ENCODE results near the gene SDK1. TPM values are rescaled to one million over a fixed set of nuclear protein-coding genes. Genes with fewer than 3 reads are reported as not detected.
"Not testable (repeated sequence)": the region's sequence is repeated elsewhere in the genome, so short reads cannot be mapped to it uniquely, and the experiment has no call there.

SDK1 gene
- polyA plus RNA-seq, 4 donors, result 0.27 to 5.0 (median 2.1) TPM; not detected in 1

DNA sequence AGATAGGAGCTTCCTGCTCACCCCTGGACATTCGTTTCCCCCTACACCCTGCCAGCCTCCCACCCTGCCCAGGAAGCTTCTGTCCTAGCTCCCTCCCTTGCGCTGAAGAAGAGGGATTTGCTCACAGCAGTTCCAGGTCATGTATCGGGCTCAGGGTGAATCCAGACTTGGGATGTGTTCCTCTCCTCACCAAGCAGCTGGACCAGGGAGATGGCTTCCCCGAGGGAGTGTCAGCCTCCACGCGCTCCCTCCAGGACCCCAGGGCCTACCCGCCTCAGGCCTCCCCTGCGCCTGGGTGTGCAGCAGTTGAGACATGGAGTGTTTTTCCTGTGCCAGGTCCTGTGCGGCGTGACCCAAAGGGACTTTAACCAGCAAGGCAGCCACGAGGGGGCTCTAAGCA, 945.5 kb downstream of the SDK1 start:
- FAIRE-seq, result no peak

DNA sequence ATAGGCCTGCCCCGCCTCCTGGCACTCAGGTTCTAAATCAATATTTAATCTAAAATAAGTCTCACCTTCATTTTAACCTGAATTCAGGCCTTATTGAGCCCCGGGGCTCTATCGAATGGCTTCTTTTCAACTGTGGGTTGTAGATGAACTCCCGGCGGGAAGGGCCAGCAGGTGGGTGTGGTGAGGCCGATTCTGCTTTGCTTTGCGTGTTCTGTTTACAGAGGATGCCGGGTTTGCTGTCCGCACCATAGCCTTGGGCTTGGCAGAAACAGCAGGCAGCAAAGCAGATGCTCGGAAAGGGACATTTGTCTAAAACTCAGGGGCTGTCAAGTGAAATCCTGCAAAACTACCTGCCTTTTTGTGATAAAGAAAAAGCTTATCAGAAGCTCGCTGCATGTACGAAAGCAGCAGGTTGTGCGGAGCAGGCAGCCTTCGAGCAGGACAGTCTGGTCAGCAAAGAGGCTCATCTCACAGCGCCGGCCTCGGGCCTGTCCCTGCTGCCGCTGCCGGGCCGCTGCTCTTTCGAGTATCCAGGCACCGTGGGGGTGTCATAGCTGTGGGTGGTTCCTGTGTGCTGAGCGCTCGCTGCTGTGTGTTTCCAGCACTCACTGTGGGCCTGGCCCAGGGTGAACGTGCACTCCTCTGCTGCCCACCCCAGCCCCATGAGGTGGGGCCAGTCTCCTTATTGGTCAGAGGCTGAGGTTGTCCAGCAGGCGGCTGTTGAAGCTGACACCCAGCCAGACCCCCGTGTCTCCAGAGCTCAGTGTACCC, 946.2 kb downstream of the SDK1 start:
- WGBS, 3 donors, result 68 to 83% (median 76%) methylated on average over 27 of the region's 27 CpGs
- Histone ChIP-seq H3K27ac (ENCODE audit: low read depth in 1 of 3, low read length in 2 of 3) (no peak overlapping the region), H3K9me3 (ENCODE audit: control insufficient read depth in 2 of 2, insufficient read depth in 1 of 2, low read depth in 1 of 2, low read length in 1 of 2) (peaks cover 0 to 13% of the 10 kb centered on the region in 2 donors), H3K36me3 (ENCODE audit: control insufficient read depth in 3 of 3, insufficient read depth in 2 of 3, low read depth in 1 of 3, low read length in 3 of 3) (peaks cover 0 to 11% (median 0%) of the 10 kb centered on the region in 3 donors), H3K27me3 (ENCODE audit: control insufficient read depth in 3 of 3, insufficient read depth in 3 of 3, low read length in 3 of 3) (no peaks in the 10 kb centered on the region), H3K4me1 (ENCODE audit: control insufficient read depth in 3 of 3, insufficient read depth in 2 of 3, low read depth in 1 of 3, low read length in 2 of 3) (no peaks in the 10 kb centered on the region), H3K4me3 (ENCODE audit: low read depth in 1 of 3, low read length in 3 of 3) (no peak overlapping the region)
- DNase-seq (no peak), FAIRE-seq (no peak)

More for the DNA sequence above, 945.5 kb downstream of the SDK1 start:
- DNase-seq, result no peak
- no peaks in the 10 kb centered on the region for H3K27me3 ChIP-seq (ENCODE audit: control insufficient read depth in 3 of 3, insufficient read depth in 3 of 3, low read length in 3 of 3)
- 78 to 80% (median 79%) methylated on average over 9 to 11 of the region's 11 CpGs for WGBS, 3 donors
- no peak overlapping the region for H3K27ac ChIP-seq (ENCODE audit: low read depth in 1 of 3, low read length in 2 of 3)
- no peaks in the 10 kb centered on the region for H3K4me1 ChIP-seq (ENCODE audit: control insufficient read depth in 3 of 3, insufficient read depth in 2 of 3, low read depth in 1 of 3, low read length in 2 of 3)
- H3K4me3 ChIP-seq (ENCODE audit: low read depth in 1 of 3, low read length in 3 of 3), result no peak overlapping the region
- H3K36me3 ChIP-seq (ENCODE audit: control insufficient read depth in 3 of 3, insufficient read depth in 2 of 3, low read depth in 1 of 3, low read length in 3 of 3), result peaks cover 0 to 16% (median 0%) of the 10 kb centered on the region in 3 donors
- peaks cover 0 to 13% of the 10 kb centered on the region in 2 donors for H3K9me3 ChIP-seq (ENCODE audit: control insufficient read depth in 2 of 2, insufficient read depth in 1 of 2, low read depth in 1 of 2, low read length in 1 of 2)

DNA sequence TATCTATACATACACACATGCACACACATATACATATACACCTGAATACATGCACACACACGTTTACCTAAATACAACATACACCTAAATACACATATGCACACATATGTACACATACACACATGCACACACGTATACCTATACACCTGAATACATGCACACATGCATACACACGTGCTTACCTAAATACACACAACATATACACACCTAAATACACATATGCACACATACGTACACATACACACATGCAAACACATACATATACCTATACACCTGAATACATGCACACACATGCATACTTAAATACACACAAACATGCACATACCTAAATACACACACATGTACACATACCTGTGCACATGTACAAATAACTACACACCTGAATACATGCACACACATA, 947.2 kb downstream of the SDK1 start:
- peaks cover 0 to 9% (median 0%) of the 10 kb centered on the region in 3 donors for H3K36me3 ChIP-seq (ENCODE audit: control insufficient read depth in 3 of 3, insufficient read depth in 2 of 3, low read depth in 1 of 3, low read length in 3 of 3)
- peaks cover 0 to 13% of the 10 kb centered on the region in 2 donors for H3K9me3 ChIP-seq (ENCODE audit: control insufficient read depth in 2 of 2, insufficient read depth in 1 of 2, low read depth in 1 of 2, low read length in 1 of 2)
- no peak overlapping the region for H3K4me3 ChIP-seq (ENCODE audit: low read depth in 1 of 3, low read length in 3 of 3)
- H3K27ac ChIP-seq (ENCODE audit: low read depth in 1 of 3, low read length in 2 of 3), result no peak overlapping the region
- H3K27me3 ChIP-seq (ENCODE audit: control insufficient read depth in 3 of 3, insufficient read depth in 3 of 3, low read length in 3 of 3), result no peaks in the 10 kb centered on the region
- no peak for DNase-seq
- WGBS, 3 donors, result 65 to 70% (median 67%) methylated on average over 4 of the region's 4 CpGs
- FAIRE-seq, result no peak
- H3K4me1 ChIP-seq (ENCODE audit: control insufficient read depth in 3 of 3, insufficient read depth in 2 of 3, low read depth in 1 of 3, low read length in 2 of 3), result no peaks in the 10 kb centered on the region

DNA sequence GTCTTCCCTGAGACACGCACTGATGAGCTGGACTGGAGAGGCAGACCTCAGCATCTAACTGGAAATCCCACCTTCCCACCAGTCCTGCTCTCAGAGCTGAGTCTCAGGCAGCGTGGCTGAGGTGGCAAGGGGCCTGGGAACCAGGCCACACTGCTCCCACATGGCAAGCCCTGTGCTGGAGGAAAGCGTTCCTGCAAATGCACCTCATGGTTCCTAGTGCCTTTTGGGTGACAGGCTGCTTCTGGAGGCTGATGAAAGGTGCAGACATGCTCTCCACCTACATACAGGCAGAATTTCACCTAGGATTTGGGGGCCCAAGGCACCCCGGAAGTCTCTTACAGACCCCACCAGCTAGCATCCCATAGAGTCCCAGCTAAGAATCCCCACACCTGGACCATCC, 948.2 kb downstream of the SDK1 start:
- H3K27ac ChIP-seq (ENCODE audit: low read depth in 1 of 3, low read length in 2 of 3), result no peak overlapping the region
- peaks cover 0 to 9% of the 10 kb centered on the region in 2 donors for H3K9me3 ChIP-seq (ENCODE audit: control insufficient read depth in 2 of 2, insufficient read depth in 1 of 2, low read depth in 1 of 2, low read length in 1 of 2)
- 83 to 90% (median 90%) methylated on average over 4 of the region's 4 CpGs for WGBS, 3 donors
- no peaks in the 10 kb centered on the region for H3K4me1 ChIP-seq (ENCODE audit: control insufficient read depth in 3 of 3, insufficient read depth in 2 of 3, low read depth in 1 of 3, low read length in 2 of 3)
- H3K27me3 ChIP-seq (ENCODE audit: control insufficient read depth in 3 of 3, insufficient read depth in 3 of 3, low read length in 3 of 3), result no peaks in the 10 kb centered on the region
- DNase-seq, result no peak
- no peak overlapping the region for H3K4me3 ChIP-seq (ENCODE audit: low read depth in 1 of 3, low read length in 3 of 3)
- no peak for FAIRE-seq
- peaks cover 0 to 5% (median 0%) of the 10 kb centered on the region in 3 donors for H3K36me3 ChIP-seq (ENCODE audit: control insufficient read depth in 3 of 3, insufficient read depth in 2 of 3, low read depth in 1 of 3, low read length in 3 of 3)

DNA sequence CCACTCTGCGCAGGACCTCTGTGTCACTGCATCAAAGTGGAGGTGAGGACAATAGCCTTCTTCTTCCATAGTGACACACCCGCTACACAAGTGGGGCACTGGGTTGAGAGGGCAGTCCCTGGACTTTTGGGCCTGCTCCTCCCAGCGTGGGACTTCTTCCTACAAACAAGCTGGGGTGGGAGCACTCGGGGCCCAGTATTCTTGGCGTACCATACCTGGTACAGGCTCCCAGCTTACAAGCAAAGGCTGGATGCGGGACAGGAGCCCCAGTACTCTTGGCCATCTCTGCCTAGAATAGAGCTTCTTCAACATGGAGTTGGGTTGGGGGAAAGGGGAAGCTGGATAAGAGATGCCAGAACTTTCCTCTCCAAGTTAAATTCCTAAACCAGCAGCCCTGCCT, 954.3 kb downstream of the SDK1 start:
- H3K9me3 ChIP-seq (ENCODE audit: control insufficient read depth in 2 of 2, insufficient read depth in 1 of 2, low read depth in 1 of 2, low read length in 1 of 2), result peaks cover 0 to 5% of the 10 kb centered on the region in 2 donors
- no peaks in the 10 kb centered on the region for H3K27me3 ChIP-seq (ENCODE audit: control insufficient read depth in 3 of 3, insufficient read depth in 3 of 3, low read length in 3 of 3)
- no peak for FAIRE-seq
- H3K4me3 ChIP-seq (ENCODE audit: low read depth in 1 of 3, low read length in 3 of 3), result no peak overlapping the region
- no peak for DNase-seq
- 72 to 92% (median 86%) methylated on average over 6 of the region's 6 CpGs for WGBS, 3 donors
- H3K27ac ChIP-seq (ENCODE audit: low read depth in 1 of 3, low read length in 2 of 3), result no peak overlapping the region
- H3K4me1 ChIP-seq (ENCODE audit: control insufficient read depth in 3 of 3, insufficient read depth in 2 of 3, low read depth in 1 of 3, low read length in 2 of 3), result no peaks in the 10 kb centered on the region
- H3K36me3 ChIP-seq (ENCODE audit: control insufficient read depth in 3 of 3, insufficient read depth in 2 of 3, low read depth in 1 of 3, low read length in 3 of 3), result no peaks in the 10 kb centered on the region

DNA sequence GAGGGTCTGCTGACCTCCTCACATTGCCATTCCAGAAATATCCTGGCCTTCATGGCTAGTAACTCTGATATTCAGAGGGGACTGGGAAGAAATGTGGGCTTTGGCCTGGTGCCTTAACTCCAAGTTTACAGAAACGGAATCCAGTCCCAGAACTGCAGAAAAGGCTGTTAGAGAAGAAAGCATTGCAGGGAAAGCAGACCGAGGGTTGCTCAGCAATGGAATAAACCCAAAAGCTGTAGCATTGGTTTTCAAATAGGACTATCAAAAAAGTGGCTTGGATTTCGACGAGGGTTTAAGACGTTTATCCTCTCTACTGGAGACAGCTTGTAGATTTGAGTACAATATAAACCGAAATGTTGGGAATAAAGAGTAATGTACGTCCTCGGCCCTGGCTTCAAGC, 955.2 kb downstream of the SDK1 start:
- H3K4me3 ChIP-seq (ENCODE audit: low read depth in 1 of 3, low read length in 3 of 3), result no peak overlapping the region
- no peaks in the 10 kb centered on the region for H3K4me1 ChIP-seq (ENCODE audit: control insufficient read depth in 3 of 3, insufficient read depth in 2 of 3, low read depth in 1 of 3, low read length in 2 of 3)
- no peaks in the 10 kb centered on the region for H3K36me3 ChIP-seq (ENCODE audit: control insufficient read depth in 3 of 3, insufficient read depth in 2 of 3, low read depth in 1 of 3, low read length in 3 of 3)
- no peaks in the 10 kb centered on the region for H3K27me3 ChIP-seq (ENCODE audit: control insufficient read depth in 3 of 3, insufficient read depth in 3 of 3, low read length in 3 of 3)
- 65 to 83% (median 74%) methylated on average over 8 of the region's 8 CpGs for WGBS, 3 donors
- peak overlapping the region in 2 of 3 donors; percentile 11 to 37 for H3K27ac ChIP-seq (ENCODE audit: low read depth in 1 of 3, low read length in 2 of 3)
- FAIRE-seq (no peak), DNase-seq (no peak)
- H3K9me3 ChIP-seq (ENCODE audit: control insufficient read depth in 2 of 2, insufficient read depth in 1 of 2, low read depth in 1 of 2, low read length in 1 of 2), result peaks cover 0 to 5% of the 10 kb centered on the region in 2 donors

DNA sequence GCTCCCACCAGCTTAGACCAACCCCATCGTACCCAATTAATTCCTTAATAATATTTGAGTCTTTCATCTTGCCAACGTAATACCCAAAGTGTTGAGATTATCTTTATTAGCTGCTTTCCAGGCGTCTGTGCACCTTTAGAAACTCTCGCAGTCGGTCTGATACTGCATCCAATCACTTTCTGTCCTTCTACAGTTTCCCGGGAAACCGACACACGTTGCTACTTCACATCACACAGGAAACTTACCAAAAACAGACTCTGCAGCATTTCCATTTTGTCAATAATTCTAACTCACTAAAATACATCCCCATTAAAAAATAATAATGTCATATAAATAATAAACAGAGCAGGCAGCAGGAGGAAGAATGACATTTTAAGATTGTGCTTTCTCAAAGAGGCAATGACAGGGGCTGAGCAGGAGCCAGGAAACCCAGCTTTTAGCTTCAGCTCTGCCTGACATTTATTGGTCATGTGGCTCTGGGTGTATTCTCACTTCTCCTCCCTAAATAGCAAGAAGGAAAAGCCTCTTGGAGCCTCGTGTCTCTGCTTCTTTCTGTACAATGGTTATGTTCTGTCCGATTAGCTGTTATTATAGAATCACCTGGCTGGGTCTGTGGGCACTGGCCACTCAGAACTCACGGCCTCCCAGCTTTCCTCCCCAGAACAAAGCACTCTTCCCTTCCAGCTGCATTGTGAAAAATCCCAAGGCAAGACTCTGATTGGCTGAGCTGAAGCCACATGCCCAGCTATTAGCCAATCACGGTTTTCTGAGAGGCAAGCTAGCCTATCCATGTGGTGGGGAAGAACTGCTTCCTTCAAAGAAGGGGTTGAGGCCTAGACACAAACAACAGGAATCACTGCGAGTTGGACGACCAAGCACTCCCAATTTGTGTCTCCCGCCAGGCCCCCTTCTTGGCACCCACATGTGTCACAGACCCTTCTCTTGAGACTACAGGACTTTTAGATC, 956.4 kb downstream of the SDK1 start:
- Histone ChIP-seq H3K9me3 (ENCODE audit: control insufficient read depth in 2 of 2, insufficient read depth in 1 of 2, low read depth in 1 of 2, low read length in 1 of 2) (peaks cover 0 to 5% of the 10 kb centered on the region in 2 donors), H3K27me3 (ENCODE audit: control insufficient read depth in 3 of 3, insufficient read depth in 3 of 3, low read length in 3 of 3) (no peaks in the 10 kb centered on the region), H3K4me3 (ENCODE audit: low read depth in 1 of 3, low read length in 3 of 3) (no peak overlapping the region), H3K36me3 (ENCODE audit: control insufficient read depth in 3 of 3, insufficient read depth in 2 of 3, low read depth in 1 of 3, low read length in 3 of 3) (no peaks in the 10 kb centered on the region), H3K27ac (ENCODE audit: low read depth in 1 of 3, low read length in 2 of 3) (peak overlapping the region in 1 of 3 donors; percentile 37), H3K4me1 (ENCODE audit: control insufficient read depth in 3 of 3, insufficient read depth in 2 of 3, low read depth in 1 of 3, low read length in 2 of 3) (no peaks in the 10 kb centered on the region)
- 80 to 88% (median 83%) methylated on average over 15 of the region's 15 CpGs for WGBS, 3 donors
- no peak for DNase-seq
- no peak for FAIRE-seq

DNA sequence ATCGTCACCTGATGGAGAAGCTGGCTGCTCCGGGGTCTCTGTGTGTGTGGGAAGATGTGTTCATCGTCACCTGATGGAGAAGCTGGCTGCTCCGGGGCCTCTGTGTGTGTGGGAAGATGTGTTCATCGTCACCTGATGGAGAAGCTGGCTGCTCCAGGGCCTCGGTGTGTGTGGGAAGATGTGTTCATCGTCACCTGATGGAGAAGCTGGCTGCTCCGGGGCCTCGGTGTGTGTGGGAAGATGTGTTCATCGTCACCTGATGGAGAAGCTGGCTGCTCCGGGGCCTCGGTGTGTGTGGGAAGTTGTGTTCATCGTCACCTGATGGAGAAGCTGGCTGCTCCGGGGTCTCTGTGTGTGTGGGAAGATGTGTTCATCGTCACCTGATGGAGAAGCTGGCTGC, 959.1 kb downstream of the SDK1 start:
- DNase-seq; H3K27ac ChIP-seq (ENCODE audit: low read depth in 1 of 3, low read length in 2 of 3); H3K9me3 ChIP-seq (ENCODE audit: control insufficient read depth in 2 of 2, insufficient read depth in 1 of 2, low read depth in 1 of 2, low read length in 1 of 2); H3K27me3 ChIP-seq (ENCODE audit: control insufficient read depth in 3 of 3, insufficient read depth in 3 of 3, low read length in 3 of 3); H3K4me3 ChIP-seq (ENCODE audit: low read depth in 1 of 3, low read length in 3 of 3); H3K4me1 ChIP-seq (ENCODE audit: control insufficient read depth in 3 of 3, insufficient read depth in 2 of 3, low read depth in 1 of 3, low read length in 2 of 3); H3K36me3 ChIP-seq (ENCODE audit: control insufficient read depth in 3 of 3, insufficient read depth in 2 of 3, low read depth in 1 of 3, low read length in 3 of 3); FAIRE-seq: not testable (repeated sequence)
- WGBS, 3 donors, result 88 to 92% (median 91%) methylated on average over 13 to 15 of the region's 15 CpGs

All from small intestine (tissue), 7 donors.